A172 (cell line): ENCODE measurements around the gene CIAO2B. TPM values are rescaled to one million over a fixed set of nuclear protein-coding genes. Genes with fewer than 3 reads are reported as not detected.
"Not testable (repeated sequence)": the region's sequence is repeated elsewhere in the genome, so short reads cannot be mapped to it uniquely, and the experiment has no call there.

Source experiments
- DNase-seq: peaks from one replicate; pipeline ENCODE4 v3.0.0-alpha.2; 2015; ENCODE audit warnings: low spot score
- total RNA-seq: library from RNA; depleted of rRNA; stranded (reverse); fragments of >200 nt; shearing (Covaris generic); gene quantifications from 2 replicates; pipeline ENCODE4 v1.2.3, GENCODE V29; 2014; rRNA removed

CIAO2B gene
- 150 and 174 TPM in 2 replicates for total RNA-seq

DNA sequence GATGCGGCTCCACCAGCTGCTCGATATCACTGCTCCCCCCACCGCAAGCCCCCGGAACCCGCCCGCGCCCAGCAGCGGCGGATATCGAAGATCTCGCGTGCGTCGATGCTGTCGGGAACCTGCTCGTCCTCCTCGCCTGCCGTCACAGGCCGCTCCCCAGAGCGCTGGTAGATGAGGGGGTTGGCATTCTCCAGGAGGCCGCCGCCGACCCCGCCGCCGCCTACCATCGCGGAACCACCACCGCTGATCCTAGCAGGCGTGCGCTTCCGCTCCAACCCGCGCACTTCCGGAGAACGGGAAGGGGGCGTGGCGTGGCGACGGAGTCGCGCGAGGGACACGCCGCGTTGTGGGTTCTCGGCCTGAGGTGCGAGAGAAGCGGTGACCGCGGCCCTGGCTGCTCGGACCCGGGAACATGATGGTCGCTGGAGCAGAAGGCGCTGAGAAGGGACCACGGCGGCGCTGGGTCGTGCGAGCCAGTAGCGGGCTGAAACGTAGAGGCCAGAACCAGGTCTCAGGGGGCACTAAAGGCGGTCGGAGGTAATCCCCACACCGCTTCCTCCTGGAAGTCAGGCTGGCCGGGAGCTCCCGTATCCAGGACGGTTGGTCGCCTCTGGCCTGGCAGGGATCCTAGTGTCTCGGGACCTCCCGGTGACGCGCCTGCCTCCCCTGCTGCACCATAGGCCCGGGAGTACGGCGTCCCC lies at the start of gene CIAO2B:
Gene CIAO2B, minus strand, starts transcription at position 265 of the 701 bp plus-strand sequence. Its CDS starts 38 bp downstream, at position 227.
- peak; percentile 59 for DNase-seq

DNA sequence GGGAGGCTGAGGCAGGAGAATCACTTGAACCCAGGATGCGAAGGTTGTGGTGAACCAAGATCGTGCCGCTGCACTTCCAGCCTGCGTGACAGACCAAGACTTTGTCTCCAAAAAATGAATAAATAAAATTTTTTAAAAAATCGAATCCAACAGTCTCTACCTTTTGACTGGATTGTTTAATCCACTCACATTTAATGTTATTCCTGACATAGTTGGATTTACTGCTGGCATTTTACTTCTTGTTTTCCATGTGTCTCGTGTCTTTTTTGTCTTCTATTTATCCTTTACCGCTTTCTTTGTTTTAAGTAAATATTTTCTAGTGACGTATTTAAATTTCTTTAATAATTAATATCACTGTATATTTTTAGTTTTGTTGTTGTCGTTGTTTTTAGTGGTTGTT lies 48.8 kb upstream of the CIAO2B start:
- no peak for DNase-seq

DNA sequence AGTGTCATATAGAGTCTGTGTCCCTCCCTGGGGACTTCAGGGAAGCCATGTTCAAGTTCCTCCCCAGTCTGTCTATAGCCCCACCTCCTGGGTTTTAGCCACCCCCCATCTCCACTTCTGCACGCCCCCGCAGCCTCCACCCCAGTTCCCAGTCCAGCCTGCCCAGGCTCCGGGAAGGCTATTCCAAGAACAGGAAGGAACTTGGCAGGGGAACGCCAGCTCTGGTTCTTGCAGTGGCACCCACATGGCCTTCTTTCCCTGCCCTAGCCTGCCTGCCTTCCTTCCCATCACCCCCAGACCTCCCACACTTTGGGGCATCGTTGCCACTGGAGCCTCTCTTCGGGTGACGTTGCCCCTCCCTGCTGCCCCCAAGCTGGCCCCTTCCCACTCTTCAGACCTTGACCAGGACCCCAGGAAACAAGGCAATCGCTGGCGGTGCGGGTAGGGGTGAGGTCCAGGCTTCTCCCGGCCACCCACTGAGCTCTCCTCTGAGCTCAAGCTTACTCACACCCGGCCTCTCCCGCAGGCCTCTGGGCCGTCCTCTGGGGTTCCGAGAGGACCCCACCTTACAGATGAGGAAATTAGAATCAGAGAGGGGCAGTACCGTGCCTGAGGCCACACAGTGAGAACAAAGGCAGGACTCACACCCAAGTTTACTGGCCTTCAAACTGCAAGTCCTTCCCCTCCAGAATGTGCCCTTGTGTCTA lies 45.0 kb upstream of the CIAO2B start:
- peak; percentile 33 for DNase-seq

DNA sequence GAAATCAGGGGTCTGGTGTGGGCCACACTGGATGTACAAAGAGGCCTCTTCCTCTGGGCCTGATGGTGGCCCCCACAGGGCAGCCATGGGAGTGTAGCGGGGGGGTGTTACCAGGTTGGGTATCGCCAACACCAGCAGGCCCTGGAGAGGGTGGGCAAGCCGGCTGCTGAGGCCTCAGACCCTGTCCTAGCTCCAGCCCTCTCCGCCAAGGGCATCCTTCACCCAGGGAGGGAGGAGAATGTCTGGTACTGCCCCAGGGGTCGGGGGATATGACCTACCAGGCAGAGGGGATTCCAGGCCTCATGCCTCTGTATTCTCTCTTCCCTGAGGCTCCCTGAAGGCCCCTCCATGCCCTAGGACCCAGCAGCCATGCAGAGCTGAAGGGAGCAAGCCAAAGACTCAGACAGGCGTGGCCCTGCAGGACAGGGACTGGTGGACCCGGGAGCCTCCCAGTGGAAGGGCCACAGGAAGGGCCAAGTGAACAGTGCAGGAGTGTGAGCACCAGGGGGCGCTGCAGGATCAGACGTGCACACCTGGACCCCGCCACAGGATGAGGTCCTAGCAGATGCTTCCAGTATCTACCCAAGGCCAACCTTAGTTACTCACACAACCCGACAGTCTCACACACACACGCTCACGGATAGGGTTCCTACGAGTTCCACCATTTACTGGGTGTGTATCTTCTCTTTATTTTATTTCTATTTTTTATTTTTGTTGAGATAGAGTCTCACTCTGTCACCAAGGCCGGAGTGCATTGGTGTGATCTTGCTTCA lies 43.3 kb upstream of the CIAO2B start:
- DNase-seq = peak; percentile 86

DNA sequence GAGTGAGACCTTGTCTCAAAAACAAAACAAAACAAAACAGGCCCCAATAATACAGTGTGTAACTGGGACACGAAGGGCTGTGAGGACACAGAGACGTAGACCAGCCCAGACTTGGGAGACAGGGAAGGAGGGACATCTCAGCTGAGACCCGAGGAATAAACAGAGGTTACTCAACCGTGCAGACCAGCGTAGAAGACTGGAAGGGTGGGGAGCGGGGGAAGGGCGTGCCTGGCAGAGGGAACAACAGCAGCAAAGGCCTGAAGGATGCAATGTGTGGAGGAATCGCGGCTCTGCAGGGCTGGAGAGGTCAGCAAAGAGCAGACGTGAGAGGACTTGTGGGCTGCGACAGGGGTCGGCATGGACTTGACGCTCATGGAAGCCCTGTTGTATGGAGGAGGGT lies 42.5 kb upstream of the CIAO2B start:
- no peak for DNase-seq

DNA sequence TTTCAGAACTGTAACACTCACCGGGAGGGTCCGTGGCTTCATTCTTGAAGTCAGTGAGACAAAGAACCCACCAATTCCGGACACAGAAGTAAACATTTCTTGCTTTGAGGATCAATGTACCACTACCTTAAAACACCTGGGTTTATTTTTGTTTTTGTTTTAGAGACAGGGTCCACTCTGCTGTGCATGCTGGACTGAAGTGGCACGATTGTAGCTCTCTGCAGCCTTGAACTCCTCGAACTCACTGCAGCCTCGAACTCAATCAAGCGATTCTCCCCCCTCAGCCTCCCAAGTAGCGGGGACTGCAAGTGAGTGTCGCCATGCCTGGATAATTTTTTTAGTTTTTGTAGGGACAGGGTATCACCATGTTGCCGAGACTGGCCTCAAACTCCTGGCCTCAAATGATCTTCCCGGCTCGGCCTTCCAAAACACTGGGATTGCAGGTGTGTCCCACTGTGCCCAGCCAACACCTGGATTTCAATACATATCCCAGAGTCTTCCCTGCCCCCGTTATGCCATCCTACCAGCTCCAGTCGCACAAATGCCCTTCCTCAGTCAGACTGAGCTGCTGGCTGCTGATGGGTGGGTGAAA lies 41.2 kb upstream of the CIAO2B start:
- no peak for DNase-seq

DNA sequence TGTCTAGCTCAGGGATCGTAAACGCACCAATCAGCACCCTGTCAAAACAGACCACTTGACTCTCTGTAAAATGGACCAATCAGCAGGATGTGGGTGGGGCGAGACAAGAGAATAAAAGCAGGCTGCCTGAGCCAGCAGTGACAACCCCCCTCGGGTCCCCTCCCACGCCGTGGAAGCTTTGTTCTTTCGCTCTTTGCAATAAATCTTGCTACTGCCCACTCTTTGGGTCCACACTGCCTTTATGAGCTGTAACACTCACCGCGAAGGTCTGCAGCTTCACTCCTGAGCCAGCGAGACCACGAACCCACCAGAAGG lies 40.7 kb upstream of the CIAO2B start:
- DNase-seq = not testable (repeated sequence)

DNA sequence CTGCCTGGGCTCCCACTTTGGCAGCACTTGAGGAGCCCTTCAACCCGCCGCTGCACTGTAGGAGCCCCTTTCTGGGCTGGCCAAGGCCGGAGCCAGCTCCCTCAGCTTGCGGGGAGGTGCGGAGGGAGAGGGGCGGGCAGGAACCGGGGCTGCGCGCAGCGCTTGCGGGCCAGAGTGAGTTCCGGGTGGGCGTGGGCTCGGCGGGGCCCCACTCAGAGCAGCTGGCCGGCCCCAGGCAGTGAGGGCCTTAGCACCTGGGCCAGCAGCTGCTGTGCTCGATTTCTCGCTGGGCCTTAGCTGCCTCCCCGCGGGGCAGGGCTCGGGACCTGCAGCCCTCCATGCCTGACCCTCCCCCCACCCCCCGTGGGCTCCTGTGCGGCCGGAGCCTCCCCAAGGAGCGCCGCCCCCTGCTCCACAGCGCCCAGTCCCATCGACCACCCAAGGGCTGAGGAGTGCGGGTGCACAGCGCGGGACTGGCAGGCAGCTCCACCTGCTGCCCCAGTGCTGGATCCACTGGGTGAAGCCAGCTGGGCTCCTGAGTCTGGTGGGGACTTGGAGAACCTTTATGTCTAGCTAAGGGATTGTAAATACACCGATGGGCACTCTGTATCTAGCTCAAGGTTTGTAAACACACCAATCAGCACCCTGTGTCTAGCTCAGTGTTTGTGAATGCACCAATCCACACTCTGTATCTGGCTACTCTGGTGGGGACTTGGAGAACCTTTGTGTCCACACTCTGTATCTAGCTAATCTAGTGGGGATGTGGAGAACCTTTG lies 40.1 kb upstream of the CIAO2B start:
- DNase-seq = not testable (repeated sequence)

DNA sequence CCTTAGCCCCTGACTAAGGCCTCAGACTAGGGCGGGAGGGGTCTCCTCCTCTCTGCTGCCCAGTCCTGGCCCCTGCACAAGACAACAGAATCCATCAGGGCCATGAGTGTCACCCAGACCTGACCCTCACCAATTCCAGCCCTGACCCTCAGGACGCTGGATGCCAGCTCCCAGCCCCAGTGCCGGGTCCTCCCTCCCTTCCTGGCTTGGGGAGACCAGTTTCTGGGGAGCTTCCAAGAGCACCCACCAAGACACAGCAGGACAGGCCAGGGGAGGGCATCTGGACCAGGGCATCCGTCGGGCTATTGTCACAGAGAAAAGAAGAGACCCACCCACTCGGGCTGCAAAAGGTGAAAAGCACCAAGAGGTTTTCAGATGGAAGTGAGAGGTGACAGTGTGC lies 39.5 kb upstream of the CIAO2B start:
- DNase-seq = no peak

DNA sequence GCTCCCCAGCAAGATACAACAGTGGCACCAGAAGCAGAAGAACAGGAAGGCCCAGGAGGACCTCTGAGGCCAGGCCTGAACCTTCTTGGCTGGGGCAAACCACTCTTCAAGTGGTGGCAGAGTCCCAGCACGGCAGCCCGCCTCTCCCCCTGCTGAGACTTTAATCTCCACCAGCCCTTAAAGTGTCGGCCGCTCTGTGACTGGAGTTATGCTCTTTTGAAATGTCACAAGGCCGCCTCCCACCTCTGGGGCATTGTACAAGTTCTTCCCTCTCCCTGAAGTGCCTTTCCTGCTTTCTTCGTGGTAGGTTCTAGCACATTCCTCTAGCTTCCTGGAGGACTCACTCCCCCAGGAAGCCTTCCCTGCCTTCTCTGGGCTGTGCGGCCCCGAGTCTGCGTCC lies 38.8 kb upstream of the CIAO2B start:
- DNase-seq = peak; percentile 15

DNA sequence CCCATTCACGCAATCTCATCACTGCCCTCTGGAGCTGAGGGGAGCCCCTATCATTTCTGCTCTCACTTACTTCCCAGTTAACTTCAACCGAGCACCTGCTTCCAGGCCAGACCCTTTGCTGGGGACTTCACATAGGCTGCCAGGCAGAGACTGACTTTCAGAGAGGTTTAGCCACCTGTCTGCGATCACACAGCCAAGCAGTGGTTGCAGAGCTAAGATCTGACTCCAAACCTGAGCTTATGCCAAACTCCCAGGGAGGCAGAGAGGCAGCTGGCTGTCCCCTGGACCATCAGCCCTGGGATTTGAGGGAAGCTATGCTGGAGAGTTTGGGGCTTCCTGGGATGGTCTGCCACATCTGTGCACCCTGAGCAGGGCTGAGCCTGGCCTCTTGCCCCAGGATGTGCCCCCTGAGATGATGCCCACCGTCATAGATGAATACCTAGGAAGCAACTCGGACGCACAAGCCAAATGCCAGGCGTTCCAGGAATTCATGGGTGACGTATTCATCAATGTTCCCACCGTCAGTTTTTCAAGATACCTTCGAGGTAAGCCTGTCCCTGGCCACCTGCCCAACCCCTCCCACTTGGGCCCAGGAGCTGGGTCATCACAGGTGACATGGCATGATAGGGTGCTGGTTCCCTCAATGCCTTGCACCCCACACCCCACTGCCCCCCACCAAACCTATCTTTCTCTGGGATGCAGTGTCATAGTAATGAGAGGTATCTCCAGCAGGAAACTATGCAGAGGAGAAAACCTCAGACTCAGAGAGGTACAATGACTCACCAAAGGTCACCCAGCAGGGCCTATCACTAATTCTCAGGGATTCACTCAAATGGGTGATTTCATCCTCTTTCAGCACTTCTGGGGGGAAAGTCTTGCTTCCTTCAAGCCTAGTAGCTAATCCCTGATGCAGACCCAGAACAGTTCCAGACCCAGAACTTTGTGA lies 36.8 kb upstream of the CIAO2B start:
- peak; percentile 79 for DNase-seq

DNA sequence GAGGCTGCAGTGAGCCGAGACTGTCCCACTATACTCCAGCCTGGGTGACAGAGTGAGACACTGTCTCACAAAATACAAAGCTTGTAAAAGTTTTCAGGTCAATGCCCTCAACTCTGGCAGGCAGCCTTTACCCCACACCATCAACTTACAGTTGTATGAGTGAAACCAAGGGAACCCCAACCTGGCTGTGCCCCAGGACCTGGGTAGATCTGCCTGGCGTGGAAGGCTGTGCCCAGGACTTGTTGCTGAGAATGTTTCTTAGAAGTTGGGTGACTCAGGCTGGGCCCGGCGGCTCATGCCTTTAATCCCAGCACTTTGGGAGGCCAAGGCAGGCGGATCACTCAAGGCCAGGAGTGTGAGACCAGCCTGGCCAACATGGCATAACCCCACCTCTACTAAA lies 34.6 kb upstream of the CIAO2B start:
- DNase-seq = no peak

DNA sequence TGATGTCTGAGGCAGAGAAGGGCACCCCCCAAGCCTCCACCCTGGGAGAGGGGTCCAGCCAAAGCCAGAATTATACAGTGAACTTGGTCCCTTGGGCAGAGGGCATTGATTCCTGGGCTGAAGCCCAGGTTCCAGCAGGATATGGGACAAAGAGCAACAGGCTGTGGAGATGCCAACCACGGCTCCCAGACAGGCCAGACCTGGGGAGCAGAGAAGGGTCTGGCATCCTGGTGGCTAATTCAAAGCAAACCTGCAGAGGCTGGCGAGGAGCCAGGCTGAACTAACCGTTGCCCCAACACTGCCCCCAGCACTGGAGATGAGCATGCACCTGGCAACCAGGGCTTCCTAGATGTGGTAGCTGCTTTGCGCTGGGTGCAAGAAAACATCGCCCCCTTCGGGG lies 29.8 kb upstream of the CIAO2B start:
- DNase-seq = no peak

DNA sequence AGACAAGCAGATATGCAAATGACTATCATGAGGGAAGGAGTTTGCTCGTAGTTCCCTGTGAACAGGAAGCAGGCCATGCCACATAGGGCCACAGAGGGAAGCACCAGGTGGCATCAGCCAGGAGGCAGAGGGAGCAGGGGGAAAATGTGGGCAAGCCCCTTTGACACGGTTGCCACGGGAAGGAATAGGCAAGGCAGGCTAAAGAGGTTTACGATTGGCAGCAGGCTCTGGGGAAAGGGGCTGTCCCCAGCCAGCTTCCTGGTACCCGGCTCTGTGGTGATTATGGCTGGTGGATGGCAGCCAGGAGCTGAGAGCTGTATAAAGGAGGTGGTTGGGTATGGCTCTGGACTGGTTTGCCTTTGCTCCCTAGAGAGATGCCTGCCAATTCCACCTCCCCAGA lies 27.7 kb upstream of the CIAO2B start:
- peak; percentile 19 for DNase-seq

DNA sequence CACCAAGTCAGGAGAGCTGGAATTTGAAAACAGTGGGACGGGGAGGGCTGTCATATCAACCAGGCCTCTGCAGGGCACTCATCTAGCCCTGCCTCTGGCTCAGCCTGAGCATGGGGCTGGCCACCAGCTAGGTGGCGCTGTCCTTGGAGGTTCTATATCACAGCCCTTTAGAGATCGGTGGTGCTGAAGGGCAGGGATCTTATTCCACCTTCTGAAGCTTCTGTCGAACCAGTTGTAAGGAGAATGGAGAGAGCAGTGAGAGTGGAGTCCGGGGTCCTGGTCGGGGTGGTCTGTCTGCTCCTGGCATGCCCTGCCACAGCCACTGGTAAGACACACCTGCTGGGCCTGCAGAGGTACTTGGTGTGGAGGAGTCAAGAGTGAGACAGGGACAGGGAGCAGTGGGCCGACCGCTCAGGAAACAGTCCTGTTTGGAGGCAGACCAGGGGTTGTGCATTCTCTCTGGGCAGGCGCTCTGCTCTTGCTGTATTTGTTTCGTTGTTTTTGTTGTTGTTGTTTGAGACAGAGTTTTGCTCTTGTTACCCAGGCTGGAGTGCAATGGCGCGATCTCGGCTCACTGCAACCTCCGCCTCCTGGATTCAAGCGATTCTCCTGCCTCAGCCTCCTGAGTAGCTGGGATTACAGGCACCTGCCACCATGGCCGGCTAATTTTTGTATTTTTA lies 27.0 kb upstream of the CIAO2B start, which contains the start of gene CES3:
Gene CES3, plus strand, starts transcription at position 202 of the 680 bp plus-strand sequence. Its CDS starts 42 bp downstream, at position 244.
- DNase-seq = peak; percentile 53

DNA sequence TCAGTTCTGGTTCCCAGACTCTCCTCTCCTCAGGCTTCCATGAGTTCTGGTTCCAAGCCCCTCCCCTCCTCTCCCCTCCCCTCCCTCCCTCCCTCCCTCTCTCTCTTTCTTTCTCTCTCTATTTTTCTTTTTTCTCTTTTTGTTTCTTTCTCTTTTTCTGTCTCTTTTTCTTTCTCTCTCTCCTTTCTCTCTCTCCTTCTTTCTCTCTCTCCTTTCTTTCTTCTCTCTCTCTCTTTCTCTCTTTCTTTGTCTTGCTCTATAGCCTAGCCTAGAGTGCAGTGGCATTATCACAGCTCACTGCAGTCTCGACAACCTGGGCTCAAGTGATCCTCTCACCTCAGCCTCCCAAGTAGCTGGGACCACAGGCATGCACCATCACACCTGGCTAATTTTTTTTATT lies 26.1 kb upstream of the CIAO2B start:
- DNase-seq = no peak

DNA sequence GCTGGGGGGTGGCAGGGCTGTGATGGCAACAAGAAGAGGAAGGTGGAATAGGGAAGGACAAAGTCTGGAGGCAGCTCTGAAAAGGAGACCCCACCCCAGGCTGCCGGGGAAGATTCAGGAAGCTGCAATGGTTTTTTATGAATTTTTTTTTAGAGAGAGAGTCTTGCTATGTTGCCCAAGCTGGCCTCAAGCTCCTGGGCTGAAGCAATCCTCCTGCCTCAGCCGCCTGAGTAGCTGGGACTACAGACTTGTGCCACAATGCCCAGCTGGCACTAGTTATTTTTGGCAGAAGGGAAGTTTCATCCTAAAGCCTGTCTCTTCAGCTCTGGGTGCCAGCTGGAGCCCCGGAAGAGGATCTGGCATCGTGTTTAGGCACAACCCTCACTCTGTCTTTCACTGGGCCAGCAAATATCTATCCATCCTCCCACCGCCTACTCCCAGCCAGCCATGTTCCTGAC lies 25.5 kb upstream of the CIAO2B start:
- no peak for DNase-seq

DNA sequence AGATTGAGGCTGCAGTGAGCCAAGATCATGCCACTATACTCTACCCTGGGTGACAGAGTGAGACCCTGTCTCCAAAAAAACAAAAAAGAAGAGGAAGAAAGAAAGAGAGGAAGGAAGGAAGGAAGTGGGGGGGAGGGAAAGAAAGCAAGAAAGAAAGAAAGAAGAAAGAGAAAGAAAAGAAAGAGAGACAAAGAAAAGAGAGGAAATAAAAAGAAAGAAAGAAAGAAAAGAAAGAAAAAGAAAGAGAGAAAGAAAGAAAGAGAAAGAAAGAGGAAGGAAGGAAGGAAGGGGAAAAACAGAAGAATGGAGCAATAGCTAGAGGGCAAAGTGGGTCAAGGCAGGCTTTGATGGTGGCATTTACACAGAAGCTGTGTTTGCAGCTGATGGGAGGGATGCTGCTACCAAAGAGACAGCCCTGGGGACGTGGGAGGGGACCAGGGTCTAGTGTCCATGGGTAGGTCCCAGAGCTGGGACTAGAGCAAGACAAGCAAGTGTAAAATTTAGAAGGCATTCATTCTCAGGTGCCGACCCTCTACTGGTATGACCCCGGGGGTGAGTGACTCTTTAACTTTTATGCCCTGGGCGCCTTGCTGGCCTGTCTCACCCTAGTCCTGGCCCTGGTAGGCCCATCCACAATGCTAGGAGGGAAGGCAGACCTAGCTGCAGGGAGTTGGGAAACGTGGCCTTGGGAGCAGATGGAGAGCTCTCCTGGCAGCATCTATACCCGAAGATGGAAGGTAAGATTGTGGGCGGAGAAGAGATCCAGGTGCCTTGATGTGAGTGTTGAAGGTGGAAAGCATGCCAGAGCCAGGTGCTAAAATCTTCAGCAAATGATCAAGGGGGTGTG lies 24.9 kb upstream of the CIAO2B start:
- no peak for DNase-seq

DNA sequence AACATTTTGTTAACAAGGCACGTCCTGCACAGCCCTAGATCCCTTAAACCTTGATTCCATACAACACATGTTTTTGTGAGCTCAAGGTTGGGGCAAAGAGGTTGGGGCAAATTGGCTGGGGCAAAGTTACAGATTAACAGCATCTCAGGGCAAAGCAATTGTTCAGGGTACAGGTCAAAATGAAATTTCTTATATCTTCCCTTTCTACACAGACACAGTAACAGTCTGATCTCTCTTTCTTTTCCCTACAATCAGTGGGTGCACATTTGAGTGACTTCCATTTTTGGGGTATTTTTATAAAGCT lies 21.9 kb upstream of the CIAO2B start:
- not testable (repeated sequence) for DNase-seq
